K562 (cell line): ENCODE data around the gene SLC2A4RG. TPM values are rescaled to one million over a fixed set of nuclear protein-coding genes. Genes with fewer than 3 reads are reported as not detected.

Experiments
- BRD9 ChIP-seq: fragments of 450-650 bp; IDR thresholded peaks from 2 replicates; pipeline ENCODE4 v1.6.1; 2018; ENCODE audit warnings: low read depth; ENCODE audit not compliant: partially characterized antibody
- CREBBP ChIP-seq: IDR thresholded peaks from one replicate; pipeline ENCODE4 v1.6.1; 2012; ENCODE audit warnings: low read depth, mild to moderate bottlenecking, control low read depth, inconsistent platforms, low read length
- GTF2E2 ChIP-seq: fragments of 200-800 bp; sonication (Bioruptor generic); IDR thresholded peaks from 2 replicates; pipeline ENCODE4 v1.6.1; 2016; ENCODE audit warnings: missing genetic modification characterization, missing compliant biosample characterization
- ILK ChIP-seq: fragments of 450-650 bp; IDR thresholded peaks from 2 replicates; pipeline ENCODE4 v1.6.1; 2016; ENCODE audit warnings: missing genetic modification characterization, low read depth, mild to moderate bottlenecking, missing compliant biosample characterization, moderate library complexity, borderline replicate concordance
- PHF21A ChIP-seq: fragments of 450-650 bp; IDR thresholded peaks from 2 replicates; pipeline ENCODE4 v1.6.1; 2017; ENCODE audit warnings: low read depth, borderline replicate concordance
- SIN3A ChIP-seq, 2 experiments: fragments of 150-350 bp in 1 of 2; IDR thresholded peaks; 2 replicates each; pipeline ENCODE4 v1.6.1; 2011 to 2016; ENCODE audit warnings: borderline replicate concordance in 2 of 2, low read depth in 2 of 2, low read length in 2 of 2, mild to moderate bottlenecking in 2 of 2, moderate library complexity in 2 of 2; ENCODE audit not compliant: control insufficient read depth in 1 of 2
- SMAD4 ChIP-seq: fragments of 250-450 bp; sonication (Bioruptor Pico); conservative IDR thresholded peaks from 2 replicates; pipeline ENCODE4 v1.8.0; 2021; ENCODE audit warnings: inconsistent platforms, mild to moderate bottlenecking, moderate library complexity
- SMARCE1 ChIP-seq: fragments of 450-650 bp; IDR thresholded peaks from 2 replicates; pipeline ENCODE4 v1.7.1; 2016; ENCODE audit warnings: mild to moderate bottlenecking
- TCF3 ChIP-seq: sonication (generic); formaldehyde crosslinking; IDR thresholded peaks from 2 replicates; pipeline ENCODE4 v1.4.0; 2020; ENCODE audit warnings: mild to moderate bottlenecking, missing genetic modification reagents
- TCF7L2 ChIP-seq: fragments of 150-350 bp; IDR thresholded peaks from 2 replicates; pipeline ENCODE4 v1.6.1; 2016; ENCODE audit warnings: low read depth, mild to moderate bottlenecking, low read length, moderate library complexity
- TRIM24 ChIP-seq, 2 experiments: fragments of 450-650 bp; IDR thresholded peaks; 2 replicates each; pipeline ENCODE4 v1.6.1; 2016
- ZBTB7A ChIP-seq: IDR thresholded peaks from 2 replicates; pipeline ENCODE4 v1.6.1; 2011; ENCODE audit warnings: low read depth, mild to moderate bottlenecking, low read length, moderate library complexity, borderline replicate concordance; ENCODE audit not compliant: control insufficient read depth
- ZNF121 ChIP-seq: sonication (generic); formaldehyde crosslinking; conservative IDR thresholded peaks from 2 replicates; pipeline ENCODE4 v1.8.0; 2022; ENCODE audit warnings: missing genetic modification reagents
- ZNF124 ChIP-seq: sonication (generic); formaldehyde crosslinking; IDR thresholded peaks from 2 replicates; pipeline ENCODE4 v1.8.1; 2022; ENCODE audit warnings: missing genetic modification reagents
- ZNF184 ChIP-seq: sonication (generic); formaldehyde crosslinking; IDR thresholded peaks from 2 replicates; pipeline ENCODE4 v1.5.0; 2020; ENCODE audit warnings: missing genetic modification reagents
- ZNF354B ChIP-seq: fragments of 250-450 bp; sonication (Bioruptor Pico); IDR thresholded peaks from 2 replicates; pipeline ENCODE4 v1.4.0; 2020
- ZNF41 ChIP-seq: fragments of 250-450 bp; sonication (Bioruptor Pico); conservative IDR thresholded peaks from 2 replicates; pipeline ENCODE4 v1.4.0; 2020; ENCODE audit warnings: mild to moderate bottlenecking
- ZSCAN32 ChIP-seq: fragments of 450-650 bp; formaldehyde crosslinking; IDR thresholded peaks from 2 replicates; pipeline ENCODE4 v1.4.0; 2020; ENCODE audit warnings: mild to moderate bottlenecking, moderate library complexity
- polyA plus RNA-seq, 8 experiments: library from polyadenylated mRNA; depleted of rRNA in 4 of 8; stranded (reverse) in 5 of 8; unstranded in 3 of 8; fragments of >200 nt; fragmentation: Nextera tagmentation in 2 of 8; fragmentation: Illumina TruSeq in 1 of 8; extraction: Ambion mirVana in 2 of 8; extraction: Trizol in 1 of 8; gene quantifications; 2 replicates each; pipeline versions ENCODE4 v1.2.1 to v1.2.3, GENCODE V29; 2011 to 2014; ENCODE audit warnings: inconsistent platforms in 1 of 8, missing spikeins in 1 of 8
- total RNA-seq, 7 experiments: library from RNA; depleted of rRNA in 6 of 7; stranded (reverse); fragments of >200 nt in 6 of 7; fragmentation: Illumina TruSeq in 2 of 7; extraction: Trizol in 2 of 7; gene quantifications; 2 replicates each; pipeline versions ENCODE4 v1.2.1 to v1.2.3, GENCODE V29; 2011 to 2021; ENCODE audit warnings: low replicate concordance in 1 of 7
- TF ChIP-seq, protein P1 (sequence below): conservative IDR thresholded peaks from 2 replicates; pipeline ENCODE4 v1.6.1; 2011; ENCODE audit warnings: low read depth, mild to moderate bottlenecking, low read length; ENCODE audit not compliant: control insufficient read depth
- TF ChIP-seq, protein P2 (sequence below): fragments of 450-650 bp; IDR thresholded peaks from 2 replicates; pipeline ENCODE4 v1.6.1; 2016; ENCODE audit warnings: borderline replicate concordance
- TF ChIP-seq, protein P3 (sequence below): fragments of 250-450 bp; sonication (Bioruptor Pico); IDR thresholded peaks from 2 replicates; pipeline ENCODE4 v1.8.0; 2021; ENCODE audit warnings: borderline replicate concordance, mild to moderate bottlenecking, moderate library complexity; ENCODE audit not compliant: poor library complexity, severe bottlenecking
- TF ChIP-seq, protein P4 (sequence below): IDR thresholded peaks from 2 replicates; pipeline ENCODE4 v1.6.1; 2011; ENCODE audit not compliant: insufficient read length; ENCODE audit errors: extremely low read depth
- TF ChIP-seq, protein P5 (sequence below): sonication (generic); formaldehyde crosslinking; IDR thresholded peaks from 2 replicates; pipeline ENCODE4 v1.8.1; 2022; ENCODE audit warnings: missing genetic modification reagents

SLC2A4RG gene
- total and polyA plus RNA-seq, 9 of the 15 experiments (the other 6 are each of a cell fraction or from before 2014, with no cell fraction given), result 0.34 to 97.3 (median 26.5) TPM

DNA sequence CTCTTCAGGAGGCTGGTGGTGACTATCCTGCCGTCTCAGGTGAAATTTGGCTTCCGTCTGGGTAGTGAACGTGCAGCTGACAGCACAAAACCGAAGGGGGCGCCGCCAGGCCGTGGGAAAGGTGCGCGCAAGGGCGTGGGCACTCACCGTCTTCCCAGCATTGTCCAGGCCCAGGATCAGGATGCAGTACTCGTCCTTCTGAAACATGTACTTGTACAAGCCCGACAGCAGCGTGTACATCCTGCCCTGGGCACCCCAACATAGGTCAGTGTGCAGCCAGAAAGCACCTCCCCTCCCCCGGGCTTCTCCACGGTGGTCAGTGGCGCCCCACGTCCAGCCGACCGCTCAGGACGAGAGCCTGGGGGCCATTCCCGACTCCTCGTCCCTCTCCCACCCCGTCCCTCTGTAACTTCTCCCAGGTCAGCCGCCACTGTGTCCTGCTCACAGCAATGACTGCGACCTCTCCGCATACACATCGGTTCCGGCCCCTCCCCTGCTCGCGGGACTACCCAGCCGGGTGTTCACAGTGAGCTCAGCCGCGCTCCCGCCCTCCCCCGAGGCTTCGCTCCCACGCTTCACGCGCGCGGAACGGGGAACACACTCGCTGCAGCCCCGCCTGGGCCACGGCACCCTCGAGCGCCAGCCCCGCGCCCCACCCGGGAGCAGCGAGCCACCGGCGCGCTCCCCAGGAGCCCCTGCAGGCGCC, 32.6 kb upstream of the SLC2A4RG start (continued):
- TF ChIP-seq, protein P1, sequence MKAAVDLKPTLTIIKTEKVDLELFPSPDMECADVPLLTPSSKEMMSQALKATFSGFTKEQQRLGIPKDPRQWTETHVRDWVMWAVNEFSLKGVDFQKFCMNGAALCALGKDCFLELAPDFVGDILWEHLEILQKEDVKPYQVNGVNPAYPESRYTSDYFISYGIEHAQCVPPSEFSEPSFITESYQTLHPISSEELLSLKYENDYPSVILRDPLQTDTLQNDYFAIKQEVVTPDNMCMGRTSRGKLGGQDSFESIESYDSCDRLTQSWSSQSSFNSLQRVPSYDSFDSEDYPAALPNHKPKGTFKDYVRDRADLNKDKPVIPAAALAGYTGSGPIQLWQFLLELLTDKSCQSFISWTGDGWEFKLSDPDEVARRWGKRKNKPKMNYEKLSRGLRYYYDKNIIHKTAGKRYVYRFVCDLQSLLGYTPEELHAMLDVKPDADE, result no peak; the same call in 1 of the 2 replicates
- TF ChIP-seq ZBTB7A, result no peak
- TF ChIP-seq ZNF184 (CRISPR knock-in tag), result no peak
- TF ChIP-seq TCF3 (CRISPR knock-in tag), result no peak
- no peak for TF ChIP-seq ZNF41 (CRISPR knock-in tag)
- no peak for TF ChIP-seq SMAD4 (CRISPR knock-in tag)
- no peak for TF ChIP-seq PHF21A
- 0 out of 4 replicates have a peak, but pooled peaks have one; percentile 32 to 34 for TF ChIP-seq SIN3A (IDR thresholded peaks at IDR 0.05; ENCODE audit: borderline replicate concordance in 2 of 2, control insufficient read depth in 1 of 2, low read depth in 2 of 2, low read length in 2 of 2)
- TF ChIP-seq ZNF124 (CRISPR knock-in tag), result 0 out of 2 replicates have a peak, but pooled peaks have one; percentile 44
- no peak for TF ChIP-seq SMARCE1
- TF ChIP-seq ZNF121, result no peak
- no peak for TF ChIP-seq TCF7L2
- no peak for TF ChIP-seq ZSCAN32 (CRISPR knock-in tag)
- TF ChIP-seq ZNF354B, result no peak
- TF ChIP-seq, protein P2, sequence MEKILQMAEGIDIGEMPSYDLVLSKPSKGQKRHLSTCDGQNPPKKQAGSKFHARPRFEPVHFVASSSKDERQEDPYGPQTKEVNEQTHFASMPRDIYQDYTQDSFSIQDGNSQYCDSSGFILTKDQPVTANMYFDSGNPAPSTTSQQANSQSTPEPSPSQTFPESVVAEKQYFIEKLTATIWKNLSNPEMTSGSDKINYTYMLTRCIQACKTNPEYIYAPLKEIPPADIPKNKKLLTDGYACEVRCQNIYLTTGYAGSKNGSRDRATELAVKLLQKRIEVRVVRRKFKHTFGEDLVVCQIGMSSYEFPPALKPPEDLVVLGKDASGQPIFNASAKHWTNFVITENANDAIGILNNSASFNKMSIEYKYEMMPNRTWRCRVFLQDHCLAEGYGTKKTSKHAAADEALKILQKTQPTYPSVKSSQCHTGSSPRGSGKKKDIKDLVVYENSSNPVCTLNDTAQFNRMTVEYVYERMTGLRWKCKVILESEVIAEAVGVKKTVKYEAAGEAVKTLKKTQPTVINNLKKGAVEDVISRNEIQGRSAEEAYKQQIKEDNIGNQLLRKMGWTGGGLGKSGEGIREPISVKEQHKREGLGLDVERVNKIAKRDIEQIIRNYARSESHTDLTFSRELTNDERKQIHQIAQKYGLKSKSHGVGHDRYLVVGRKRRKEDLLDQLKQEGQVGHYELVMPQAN, result 0 out of 2 replicates have a peak, but pooled peaks have one; percentile 49
- TF ChIP-seq, protein P3, sequence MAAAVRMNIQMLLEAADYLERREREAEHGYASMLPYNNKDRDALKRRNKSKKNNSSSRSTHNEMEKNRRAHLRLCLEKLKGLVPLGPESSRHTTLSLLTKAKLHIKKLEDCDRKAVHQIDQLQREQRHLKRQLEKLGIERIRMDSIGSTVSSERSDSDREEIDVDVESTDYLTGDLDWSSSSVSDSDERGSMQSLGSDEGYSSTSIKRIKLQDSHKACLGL (CRISPR knock-in tag), result no peak
- TF ChIP-seq, protein P4, sequence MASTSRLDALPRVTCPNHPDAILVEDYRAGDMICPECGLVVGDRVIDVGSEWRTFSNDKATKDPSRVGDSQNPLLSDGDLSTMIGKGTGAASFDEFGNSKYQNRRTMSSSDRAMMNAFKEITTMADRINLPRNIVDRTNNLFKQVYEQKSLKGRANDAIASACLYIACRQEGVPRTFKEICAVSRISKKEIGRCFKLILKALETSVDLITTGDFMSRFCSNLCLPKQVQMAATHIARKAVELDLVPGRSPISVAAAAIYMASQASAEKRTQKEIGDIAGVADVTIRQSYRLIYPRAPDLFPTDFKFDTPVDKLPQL, result no peak
- TF ChIP-seq TRIM24 (IDR thresholded peaks at IDR 0.05), result no peak
- TF ChIP-seq BRD9, result no peak
- TF ChIP-seq GTF2E2 (tag), result 0 out of 2 replicates have a peak, but pooled peaks have one; percentile 1
- TF ChIP-seq ILK (tag), result no peak
- TF ChIP-seq CREBBP, result no peak
- TF ChIP-seq, protein P5, sequence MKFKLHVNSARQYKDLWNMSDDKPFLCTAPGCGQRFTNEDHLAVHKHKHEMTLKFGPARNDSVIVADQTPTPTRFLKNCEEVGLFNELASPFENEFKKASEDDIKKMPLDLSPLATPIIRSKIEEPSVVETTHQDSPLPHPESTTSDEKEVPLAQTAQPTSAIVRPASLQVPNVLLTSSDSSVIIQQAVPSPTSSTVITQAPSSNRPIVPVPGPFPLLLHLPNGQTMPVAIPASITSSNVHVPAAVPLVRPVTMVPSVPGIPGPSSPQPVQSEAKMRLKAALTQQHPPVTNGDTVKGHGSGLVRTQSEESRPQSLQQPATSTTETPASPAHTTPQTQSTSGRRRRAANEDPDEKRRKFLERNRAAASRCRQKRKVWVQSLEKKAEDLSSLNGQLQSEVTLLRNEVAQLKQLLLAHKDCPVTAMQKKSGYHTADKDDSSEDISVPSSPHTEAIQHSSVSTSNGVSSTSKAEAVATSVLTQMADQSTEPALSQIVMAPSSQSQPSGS (CRISPR knock-in tag), result no peak
